SK-N-MC (cell line): ENCODE data around the gene SMIM24.

Experiments
- DNase-seq: peaks from one replicate; pipeline ENCODE4 v3.0.0-alpha.2; 2011; ENCODE audit warnings: low read depth, low spot score
- H3K27ac ChIP-seq: fragments of 200-600 bp; sonication (generic); 2 replicates; pipeline ENCODE4 v1.5.1; 2016; ENCODE audit warnings: mixed run types
- H3K36me3 ChIP-seq: fragments of 200-600 bp; sonication (generic); 2 replicates; pipeline ENCODE4 v1.6.1; 2017; ENCODE audit warnings: antibody characterized with exemption, low read length, mixed read lengths; ENCODE audit not compliant: insufficient read depth
- H3K4me3 ChIP-seq: fragments of 200-600 bp; sonication (generic); 2 replicates; pipeline ENCODE4 v1.5.1; 2016
- H3K9ac ChIP-seq: fragments of 200-600 bp; sonication (generic); 2 replicates; pipeline ENCODE4 v1.8.0; 2017; ENCODE audit warnings: mixed run types, mixed read lengths; ENCODE audit not compliant: insufficient read length
- H3K9me3 ChIP-seq: fragments of 200-600 bp; sonication (generic); 2 replicates; pipeline ENCODE4 v1.6.1; 2017; ENCODE audit warnings: low read depth, mild to moderate bottlenecking, antibody characterized with exemption, low read length, moderate library complexity, mixed read lengths
- EZH2 ChIP-seq: fragments of 200-600 bp; sonication (generic); IDR thresholded peaks from one replicate; pipeline ENCODE4 v1.6.1; 2017; ENCODE audit warnings: antibody characterized with exemption
- FOXP2 ChIP-seq: optimal IDR thresholded peaks from 2 replicates; pipeline ENCODE3; 2011; ENCODE audit warnings: mild to moderate bottlenecking, moderate library complexity; ENCODE audit not compliant: insufficient read depth; ENCODE audit errors: extremely low read length, control extremely low read depth
- POLR2AphosphoS5 ChIP-seq: IDR thresholded peaks from 2 replicates; pipeline ENCODE4 v1.6.1; 2012; ENCODE audit warnings: mild to moderate bottlenecking, low read depth, low read length, borderline replicate concordance

Gene SMIM24

DNA sequence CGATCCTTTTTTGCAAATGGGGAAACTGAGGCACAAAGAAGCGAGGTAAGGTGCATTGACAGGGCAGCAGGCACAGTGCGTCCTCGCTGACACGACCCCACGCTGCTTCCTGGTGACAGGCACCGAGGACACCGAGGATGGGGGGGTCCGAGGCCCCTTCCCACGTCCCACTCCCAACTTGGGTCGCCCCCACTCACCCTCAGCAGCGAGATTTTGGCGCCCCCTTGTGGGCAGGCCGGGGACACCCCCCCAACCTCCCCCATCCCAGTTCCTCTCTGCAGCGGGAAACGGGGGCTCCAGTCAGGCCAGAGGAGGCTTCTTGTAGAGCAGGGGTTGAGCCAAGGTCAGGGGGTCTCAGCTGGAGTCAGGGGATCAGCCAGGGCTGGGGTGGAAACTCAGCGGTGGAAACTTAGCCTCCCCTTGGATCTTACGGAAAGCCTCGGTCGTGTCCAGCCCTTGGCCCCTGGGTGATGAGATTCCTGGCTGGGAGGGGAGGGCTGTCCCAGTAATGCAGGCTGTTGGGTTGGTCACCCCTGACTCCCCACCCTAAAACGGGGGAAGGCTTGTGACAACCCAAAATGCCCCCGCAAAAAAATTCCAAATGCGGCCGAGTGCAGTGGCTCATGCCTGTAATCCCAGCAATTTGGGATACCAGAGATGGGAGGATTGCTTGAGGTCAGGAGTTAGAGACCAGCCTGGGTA is 8.2 kb downstream of the SMIM24 start:
- Histone ChIP-seq H3K4me3 (no peak overlapping the region), H3K9me3 (no peaks in the 10 kb centered on the region), H3K36me3 (no peaks in the 10 kb centered on the region), H3K27ac (no peak overlapping the region), H3K9ac (no peak overlapping the region)
- TF ChIP-seq FOXP2 (no peak), POLR2AphosphoS5 (no peak), EZH2 (no peak)
- DNase-seq = no peak

DNA sequence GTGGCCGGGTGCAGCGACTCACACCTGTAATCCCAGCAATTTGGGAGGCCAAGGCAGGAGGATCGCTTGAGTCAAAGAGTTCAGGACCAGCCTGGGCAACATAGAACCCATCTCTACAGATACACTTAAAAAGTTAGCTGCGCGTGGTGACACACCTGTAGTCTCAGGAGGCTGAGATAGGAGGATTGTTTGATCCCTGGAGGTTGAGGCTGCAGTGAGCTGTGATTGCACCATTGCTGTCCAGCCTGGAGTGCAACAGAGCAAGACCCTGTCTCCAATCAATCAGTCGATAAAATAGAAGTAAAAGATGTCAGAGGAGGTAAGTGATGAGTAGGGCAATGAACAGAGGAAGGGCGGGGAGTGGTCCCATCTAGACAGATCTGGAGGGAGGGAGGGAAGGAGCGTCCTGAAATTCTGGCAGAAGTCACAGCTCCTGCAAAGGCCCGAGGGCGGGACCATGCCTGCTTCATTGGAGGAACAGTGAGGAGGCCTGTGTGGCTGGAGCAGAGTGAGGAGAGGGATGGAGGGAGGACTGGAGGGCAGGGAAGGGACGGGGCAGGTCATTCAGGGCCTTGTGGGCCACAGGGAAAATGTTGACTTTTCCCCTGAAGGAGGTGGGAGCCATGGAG is 9.7 kb downstream of the SMIM24 start:
- Histone ChIP-seq H3K36me3 (no peaks in the 10 kb centered on the region), H3K9ac (no peak overlapping the region), H3K9me3 (no peaks in the 10 kb centered on the region), H3K4me3 (no peak overlapping the region), H3K27ac (no peak overlapping the region)
- TF ChIP-seq POLR2AphosphoS5 = no peak
- TF ChIP-seq EZH2 = no peak
- TF ChIP-seq FOXP2 = no peak
- no peak for DNase-seq

DNA sequence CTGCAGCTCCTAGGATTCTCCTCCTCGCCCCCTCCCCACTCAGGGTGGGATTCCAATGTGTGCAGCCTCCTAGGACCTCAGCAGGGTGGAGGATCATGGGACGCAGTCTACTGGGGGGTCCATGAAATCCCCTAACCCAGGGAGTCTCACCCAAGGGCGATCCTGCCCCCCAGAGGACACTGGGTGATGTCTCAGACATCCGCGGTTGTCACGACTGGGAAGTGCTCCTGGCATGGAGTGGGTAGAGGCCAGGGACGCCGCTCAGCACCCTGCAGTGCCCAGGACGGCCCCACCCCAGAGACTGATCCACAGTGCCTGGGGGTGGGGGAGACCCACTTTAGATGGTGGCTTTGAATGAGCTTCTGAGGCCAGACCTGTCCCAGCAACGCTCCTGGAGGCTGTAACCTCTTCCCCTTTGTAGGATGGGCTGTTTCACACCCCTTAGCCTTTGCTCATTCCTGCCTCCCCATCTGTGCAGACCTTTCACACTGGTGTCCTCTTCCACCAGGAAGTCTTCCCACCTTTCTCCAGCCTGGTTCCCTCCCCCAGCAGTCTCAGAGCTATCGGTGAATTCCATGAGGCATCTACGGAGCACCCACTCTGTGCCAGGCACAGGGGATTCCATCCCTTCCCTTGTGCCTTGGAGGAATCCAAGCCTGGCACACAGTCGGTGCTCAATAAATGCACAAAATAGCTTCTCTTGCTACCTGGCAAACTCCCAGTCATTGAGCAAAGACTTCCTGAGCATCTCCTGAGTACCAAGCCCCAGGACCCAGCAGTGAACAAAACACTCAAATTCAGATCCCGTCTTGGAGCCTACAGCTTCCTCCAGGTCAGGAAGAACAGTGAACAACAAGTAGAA is 10.5 kb downstream of the SMIM24 start:
- Histone ChIP-seq H3K36me3 (no peaks in the 10 kb centered on the region), H3K9ac (no peak overlapping the region), H3K4me3 (no peak overlapping the region), H3K27ac (no peak overlapping the region), H3K9me3 (no peaks in the 10 kb centered on the region)
- DNase-seq = no peak
- no peak for TF ChIP-seq POLR2AphosphoS5
- TF ChIP-seq EZH2 = no peak
- TF ChIP-seq FOXP2 = no peak

DNA sequence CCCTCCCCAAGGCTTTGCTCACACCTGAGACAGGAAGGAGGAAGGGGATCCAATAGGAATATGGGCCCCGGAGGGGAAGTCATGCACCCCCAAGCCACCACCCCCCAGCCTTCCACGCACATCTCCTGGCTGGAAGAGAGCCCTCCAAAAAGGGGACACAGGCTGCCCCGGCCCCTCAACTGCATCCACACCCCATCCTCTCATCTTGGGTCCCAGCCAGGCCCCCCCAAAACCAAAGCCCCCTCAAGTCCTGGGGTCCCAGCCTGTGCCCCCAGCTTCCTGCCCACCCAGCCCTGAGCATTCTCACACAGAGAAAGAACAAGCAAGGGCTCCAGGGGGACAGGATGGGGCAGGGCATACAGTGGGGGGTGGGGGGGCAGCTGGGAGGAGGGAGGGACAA is 12.1 kb downstream of the SMIM24 start:
- H3K9me3 ChIP-seq = no peaks in the 10 kb centered on the region
- no peaks in the 10 kb centered on the region; the same call in 1 of the 2 replicates for H3K36me3 ChIP-seq
- H3K9ac ChIP-seq = no peak overlapping the region
- no peak overlapping the region for H3K27ac ChIP-seq
- no peak overlapping the region for H3K4me3 ChIP-seq
- no peak for TF ChIP-seq FOXP2
- TF ChIP-seq POLR2AphosphoS5 = no peak
- no peak for TF ChIP-seq EZH2
- DNase-seq = no peak

DNA sequence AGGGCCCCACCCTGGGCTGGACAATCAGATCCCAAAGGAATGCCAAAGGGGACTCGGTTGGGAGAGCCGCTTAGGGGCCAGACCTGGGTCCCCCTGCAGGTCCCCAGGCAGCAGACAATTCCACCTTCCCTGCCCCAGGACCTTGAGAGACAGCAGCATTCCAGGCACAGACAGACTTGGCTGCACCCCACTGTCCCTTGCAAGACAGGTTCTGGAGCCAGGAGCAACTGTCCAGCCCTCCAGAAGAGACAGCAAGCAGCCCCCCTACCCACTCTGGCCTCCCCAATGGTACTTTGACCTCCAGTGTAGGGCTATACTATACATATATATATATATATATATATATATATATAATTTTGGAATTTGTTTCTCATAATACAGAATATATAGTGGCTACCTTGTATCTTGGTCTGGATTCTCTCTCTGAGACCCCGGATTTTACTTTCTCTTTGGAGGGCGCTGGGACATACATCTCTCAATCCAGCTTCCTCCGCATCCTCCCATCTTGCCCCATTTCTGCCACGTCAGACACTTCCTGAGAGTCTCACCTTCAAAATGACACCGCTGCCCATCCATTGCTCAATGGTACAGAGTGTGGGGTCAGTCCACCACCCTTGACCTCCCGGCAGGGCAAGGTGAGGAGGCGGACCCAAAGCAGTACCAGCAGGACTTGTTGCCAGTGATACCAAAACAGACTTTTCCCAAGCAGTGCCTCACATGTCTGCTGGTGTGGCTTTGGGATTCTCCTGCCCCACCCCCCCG is 12.7 kb downstream of the SMIM24 start:
- no peak for TF ChIP-seq POLR2AphosphoS5
- Histone ChIP-seq H3K9me3 (no peaks in the 10 kb centered on the region), H3K27ac (no peak overlapping the region), H3K9ac (no peak overlapping the region), H3K36me3 (peaks cover 4% of the 10 kb centered on the region), H3K4me3 (no peak overlapping the region)
- DNase-seq = no peak

DNA sequence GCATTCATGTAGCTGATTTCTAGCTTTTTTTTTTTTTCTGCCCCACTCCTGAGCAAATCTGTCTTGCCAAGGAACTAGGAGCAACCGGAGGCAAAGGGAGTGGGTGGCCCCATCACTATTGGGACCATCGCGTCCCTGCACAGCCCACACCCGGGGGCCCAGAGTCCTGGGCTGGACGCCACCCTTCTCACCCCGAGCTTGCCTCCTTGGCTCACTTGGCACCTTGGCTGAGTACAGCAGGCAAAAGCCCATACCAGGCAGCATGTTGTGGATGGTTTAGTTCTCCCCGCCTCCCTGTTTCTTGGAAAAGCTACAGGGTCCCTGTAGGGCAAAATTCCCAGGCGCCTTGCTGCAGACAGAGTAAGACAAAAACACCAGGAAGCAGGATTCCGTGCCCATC is 13.7 kb downstream of the SMIM24 start:
- no peak overlapping the region for H3K9ac ChIP-seq
- no peaks in the 10 kb centered on the region for H3K9me3 ChIP-seq
- H3K27ac ChIP-seq = no peak overlapping the region
- peaks cover 7% of the 10 kb centered on the region for H3K36me3 ChIP-seq
- TF ChIP-seq POLR2AphosphoS5 = no peak
- no peak for TF ChIP-seq FOXP2
- no peak for TF ChIP-seq EZH2
- H3K4me3 ChIP-seq = no peak overlapping the region
- no peak for DNase-seq

DNA sequence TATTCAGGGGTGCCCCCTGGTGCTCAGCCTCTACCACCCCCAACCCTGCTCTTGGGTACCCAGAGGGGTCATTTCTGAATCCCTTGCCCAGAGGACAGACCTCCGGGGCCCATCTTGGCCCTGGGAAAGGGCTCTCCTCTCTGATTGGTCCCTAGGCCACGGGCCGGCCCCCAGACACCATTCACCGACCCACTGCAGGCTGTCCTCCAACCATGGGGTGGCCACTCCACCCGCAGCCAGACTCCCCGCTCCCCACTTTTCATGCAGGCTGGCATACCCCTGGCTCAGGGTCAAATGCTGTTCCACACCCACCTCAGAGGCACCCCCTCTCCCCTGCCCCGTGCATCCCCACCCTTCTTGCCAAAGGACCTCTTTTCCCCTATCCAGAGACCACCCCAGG is 14.8 kb downstream of the SMIM24 start:
- TF ChIP-seq FOXP2 (no peak), EZH2 (no peak), POLR2AphosphoS5 (no peak)
- no peaks in the 10 kb centered on the region for H3K9me3 ChIP-seq
- no peak overlapping the region for H3K27ac ChIP-seq
- no peak overlapping the region for H3K4me3 ChIP-seq
- peaks cover 7% of the 10 kb centered on the region for H3K36me3 ChIP-seq
- H3K9ac ChIP-seq = no peak overlapping the region
- no peak for DNase-seq
